CD4-positive, alpha-beta T cell treated with Interleukin-10 for 1 hour (primary cell): ENCODE results near the gene OSGIN1.
"Not testable (repeated sequence)": the region's sequence is repeated elsewhere in the genome, so short reads cannot be mapped to it uniquely, and the experiment has no call there.

Source experiments
- DNase-seq: peaks from one replicate; pipeline ENCODE4 v3.0.0-alpha.2; 2020

The OSGIN1 gene

DNA sequence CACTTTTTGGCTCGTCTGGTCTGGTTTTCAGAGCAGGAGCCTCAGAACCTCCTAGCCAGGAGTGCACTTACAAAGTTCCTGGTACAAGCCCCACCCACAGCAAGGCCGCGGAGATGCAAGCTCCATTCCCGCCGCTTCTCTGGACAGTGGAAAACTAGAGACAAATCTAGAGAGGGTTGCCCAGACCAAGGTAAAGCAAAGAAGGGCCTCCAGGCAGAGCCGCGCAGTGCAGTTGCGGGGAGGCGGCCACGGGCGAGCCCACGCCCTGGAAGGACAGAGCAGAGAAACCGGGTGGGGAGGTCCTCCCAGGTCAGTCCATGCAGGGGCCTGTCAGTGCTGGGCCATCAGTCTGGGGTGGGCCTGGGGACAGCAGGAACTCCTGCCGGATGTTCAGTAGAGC, 11.0 kb upstream of the OSGIN1 start:
- no peak for DNase-seq

DNA sequence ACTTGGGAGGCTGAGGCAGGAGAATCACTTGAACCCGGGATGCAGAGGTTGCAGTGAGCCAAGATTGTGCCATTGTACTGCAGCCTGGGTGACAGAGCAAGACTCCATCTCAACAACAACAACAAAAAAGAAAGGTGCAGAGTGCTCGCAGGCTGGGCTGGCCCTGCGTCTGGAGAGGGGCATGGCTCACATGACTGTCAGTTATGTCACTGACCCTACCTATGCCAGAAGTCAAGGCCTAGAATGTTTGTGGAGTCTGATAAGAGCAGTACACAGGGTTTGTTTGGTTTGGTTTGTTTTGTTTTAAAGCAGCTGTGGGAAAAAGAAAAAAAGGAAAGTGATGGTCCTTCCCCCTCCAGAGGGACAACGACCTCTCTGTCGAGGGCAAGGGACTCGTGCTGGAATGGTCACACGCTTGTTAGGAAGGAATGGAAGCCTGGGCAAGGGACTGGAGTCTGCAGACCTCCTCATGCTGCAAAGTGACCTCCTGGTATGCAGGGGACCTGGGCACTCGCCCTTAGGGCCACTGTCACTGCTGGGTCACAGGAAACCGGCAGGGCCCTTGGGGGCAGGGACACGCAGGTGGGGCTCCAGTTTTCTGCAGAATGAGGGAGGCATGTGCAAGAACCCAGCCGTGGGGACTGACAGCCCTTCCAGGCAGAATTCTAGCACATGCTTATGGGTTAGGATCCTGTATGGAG, 10.1 kb upstream of the OSGIN1 start:
- DNase-seq, result no peak

DNA sequence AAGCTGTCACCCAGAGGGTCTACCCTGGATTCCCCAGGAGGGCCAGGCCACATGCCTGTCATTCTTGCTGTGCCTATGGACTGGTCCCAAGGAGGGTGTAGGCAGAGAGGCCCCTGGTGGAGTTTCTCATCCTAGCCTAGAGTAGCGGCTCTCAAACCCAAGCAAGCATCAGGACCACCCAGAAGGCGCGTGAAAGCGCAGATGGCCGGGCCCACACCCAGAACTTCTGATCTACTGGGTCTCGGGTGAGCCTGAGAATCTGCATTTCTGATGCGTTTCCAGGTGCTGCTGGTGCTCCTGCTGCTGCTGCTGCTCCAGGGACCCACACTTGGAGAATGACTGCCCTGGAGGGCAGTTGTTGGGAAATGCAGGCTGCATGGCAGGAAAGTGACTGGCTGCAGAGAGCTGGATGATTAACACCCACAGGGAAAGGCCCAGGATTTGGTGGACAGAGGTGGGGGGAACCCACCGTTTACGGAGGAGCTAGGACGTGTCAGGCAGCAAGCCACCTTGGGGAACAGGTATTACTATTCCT, 9.5 kb upstream of the OSGIN1 start:
- no peak for DNase-seq

DNA sequence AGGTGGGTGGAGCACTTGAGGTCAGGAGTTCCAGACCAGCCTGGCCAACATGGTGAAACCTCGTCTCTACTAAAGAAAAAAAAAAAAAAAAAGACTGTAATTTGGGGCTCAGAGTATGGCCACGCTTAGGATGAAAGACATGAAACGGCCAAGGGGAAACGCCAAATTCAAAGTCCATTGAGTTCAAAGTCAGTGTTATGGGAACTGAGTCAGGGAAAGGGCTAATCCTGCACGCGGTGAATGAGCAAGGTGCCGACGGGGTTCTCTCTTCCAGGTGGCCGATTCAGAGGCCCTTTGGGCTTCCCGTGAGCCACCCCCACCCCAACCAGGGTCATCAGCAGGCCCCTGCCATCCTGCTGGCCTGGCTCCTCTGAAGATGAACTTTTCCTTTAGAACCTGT, 7.5 kb upstream of the OSGIN1 start:
- DNase-seq, result no peak

DNA sequence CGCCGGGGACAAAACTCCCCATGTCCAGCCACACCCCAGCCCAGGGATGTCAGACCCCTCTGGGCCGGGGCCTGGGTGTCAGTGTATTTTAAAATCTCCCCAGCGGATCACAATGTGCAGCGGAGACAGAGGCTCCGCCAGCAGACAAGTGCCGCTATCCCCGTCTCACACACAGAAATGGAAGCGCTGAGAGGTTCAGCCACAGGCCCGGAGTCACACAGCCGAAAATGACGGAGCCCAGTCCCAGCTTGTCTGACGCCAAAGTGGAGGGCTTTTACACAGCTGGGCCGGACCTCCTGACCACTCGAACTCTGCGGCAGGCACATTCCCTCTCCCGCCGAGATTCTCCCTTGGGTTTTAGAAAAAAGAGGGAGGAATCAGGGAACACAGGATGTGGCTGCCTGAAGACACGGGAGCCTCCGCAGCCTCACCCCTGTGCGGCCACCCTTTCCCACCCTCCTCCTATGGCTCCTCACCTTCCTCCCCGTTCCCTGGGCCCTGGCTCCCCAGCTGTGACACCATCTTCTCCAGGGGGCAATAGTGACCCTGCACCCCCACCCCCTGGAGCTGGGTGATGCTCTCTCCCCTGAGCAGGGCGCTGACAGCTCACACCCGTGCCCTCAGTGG, 6.8 kb upstream of the OSGIN1 start:
- no peak for DNase-seq

DNA sequence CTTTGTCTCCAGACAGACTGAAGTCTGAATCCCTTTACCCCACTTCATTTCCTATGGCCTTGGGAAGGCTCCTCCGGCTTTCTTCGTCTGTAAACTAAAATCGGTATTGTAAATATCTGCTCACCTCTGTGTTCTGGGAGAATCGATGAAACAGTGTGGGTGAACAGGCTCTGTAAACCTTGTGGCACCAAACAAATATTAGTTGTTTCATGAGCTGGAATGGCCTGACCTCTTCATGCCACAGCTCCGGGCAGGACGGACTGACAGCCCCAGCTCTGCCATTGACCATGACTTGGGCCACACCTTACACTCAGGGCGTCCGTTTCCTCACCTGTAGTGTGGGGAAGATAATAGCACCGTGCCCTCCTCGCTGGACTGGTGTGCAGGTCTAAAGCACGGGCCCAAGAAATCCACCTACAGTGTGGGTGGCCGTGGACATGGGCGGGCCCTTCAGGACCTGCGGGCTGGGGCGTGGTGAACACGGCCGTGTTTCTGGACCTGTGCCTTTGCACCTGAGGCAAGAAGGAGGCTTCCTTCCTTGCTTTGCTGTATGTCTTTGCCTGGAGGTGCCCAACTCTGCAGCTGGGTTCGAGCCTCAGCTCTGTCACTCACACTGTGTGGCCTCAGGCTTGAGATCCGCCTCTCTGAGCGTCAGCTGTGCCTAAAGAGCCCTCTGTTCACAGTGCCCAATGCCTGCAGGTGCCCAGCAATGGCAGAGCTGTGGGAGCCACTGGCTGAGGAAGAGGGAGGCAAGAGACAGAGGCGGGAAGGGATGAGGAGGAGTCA, 6.1 kb upstream of the OSGIN1 start:
- no peak for DNase-seq

DNA sequence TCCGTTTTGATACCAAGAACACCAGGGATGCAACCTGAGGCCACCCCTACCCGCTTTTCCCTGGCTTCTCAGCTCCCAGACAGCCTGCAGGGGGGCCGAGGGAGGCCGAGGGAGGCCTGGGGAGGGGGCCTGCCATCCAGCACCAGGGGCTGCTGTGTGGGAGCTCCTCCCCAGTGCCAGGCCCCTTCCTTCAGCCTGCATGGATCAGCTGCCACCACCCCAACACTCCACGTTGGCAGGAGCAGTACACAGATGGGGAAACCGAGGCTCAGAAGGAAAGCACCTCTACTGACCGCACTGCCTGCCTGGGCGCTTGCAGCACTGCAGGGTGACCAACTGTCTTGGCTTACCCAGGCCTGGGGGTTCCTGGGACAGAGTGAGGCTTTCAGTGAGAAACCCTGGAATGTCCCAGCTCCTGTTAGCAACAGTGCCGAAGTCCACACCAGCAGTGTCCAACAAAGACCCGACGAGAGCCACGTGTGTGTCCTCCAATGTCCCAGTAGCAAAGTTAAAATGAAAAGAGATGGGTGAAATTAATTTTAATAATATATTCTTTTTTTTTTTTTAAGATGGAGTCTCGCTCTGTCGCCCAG, 5.3 kb upstream of the OSGIN1 start:
- DNase-seq, result no peak

DNA sequence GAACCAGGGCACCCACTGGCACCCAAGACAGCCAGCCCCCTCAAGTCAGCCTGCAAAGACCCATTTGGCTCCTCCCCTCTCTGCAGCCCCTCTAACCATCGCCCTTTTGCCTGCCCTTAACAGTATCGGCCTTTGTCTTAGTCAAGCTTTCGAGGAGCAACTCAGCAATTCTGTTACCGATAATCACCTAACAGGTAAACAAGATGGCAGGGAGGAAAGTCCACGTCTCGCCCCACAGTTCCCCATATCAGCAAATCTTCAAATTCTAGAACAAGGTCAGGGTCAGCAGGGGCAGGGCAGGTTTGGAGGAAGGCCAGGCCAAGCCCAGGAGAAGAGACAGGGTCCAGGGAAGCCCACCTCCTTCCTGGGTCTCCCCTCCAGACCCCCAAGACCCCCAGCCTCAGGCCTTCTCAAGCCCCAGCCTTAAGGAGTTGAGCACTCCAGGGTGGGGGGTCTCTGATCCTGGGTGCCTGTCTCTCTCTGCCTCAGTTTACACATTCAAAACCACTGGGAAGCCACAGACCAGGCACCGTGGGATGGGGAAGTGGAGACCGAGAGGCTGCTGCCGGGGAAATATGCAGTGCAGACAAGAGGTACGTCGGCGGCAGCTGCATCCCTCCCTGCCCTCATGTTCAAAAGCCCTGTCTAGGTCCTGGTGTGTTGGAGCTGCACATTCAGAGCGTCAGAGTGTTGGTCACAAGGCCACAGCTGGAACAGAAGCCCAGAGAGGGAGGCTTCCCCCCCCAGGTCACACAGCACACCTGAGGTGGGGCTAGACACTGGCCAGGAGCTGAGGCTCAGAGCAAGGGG, 3.9 kb upstream of the OSGIN1 start:
- DNase-seq, result no peak

DNA sequence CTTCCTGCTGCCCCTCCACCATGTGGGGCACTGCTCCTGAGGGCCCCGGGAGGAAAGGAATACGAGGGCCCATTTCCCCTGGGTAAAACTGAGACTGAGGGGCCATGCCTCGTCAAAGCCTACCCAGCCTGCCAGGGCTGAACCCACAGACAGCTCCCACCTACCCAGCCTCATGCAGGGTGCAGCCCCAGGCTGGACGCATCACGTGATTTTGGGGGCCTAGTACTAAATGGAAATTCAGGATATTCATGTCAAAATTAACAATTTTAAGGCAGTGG, 3.4 kb upstream of the OSGIN1 start:
- no peak for DNase-seq

DNA sequence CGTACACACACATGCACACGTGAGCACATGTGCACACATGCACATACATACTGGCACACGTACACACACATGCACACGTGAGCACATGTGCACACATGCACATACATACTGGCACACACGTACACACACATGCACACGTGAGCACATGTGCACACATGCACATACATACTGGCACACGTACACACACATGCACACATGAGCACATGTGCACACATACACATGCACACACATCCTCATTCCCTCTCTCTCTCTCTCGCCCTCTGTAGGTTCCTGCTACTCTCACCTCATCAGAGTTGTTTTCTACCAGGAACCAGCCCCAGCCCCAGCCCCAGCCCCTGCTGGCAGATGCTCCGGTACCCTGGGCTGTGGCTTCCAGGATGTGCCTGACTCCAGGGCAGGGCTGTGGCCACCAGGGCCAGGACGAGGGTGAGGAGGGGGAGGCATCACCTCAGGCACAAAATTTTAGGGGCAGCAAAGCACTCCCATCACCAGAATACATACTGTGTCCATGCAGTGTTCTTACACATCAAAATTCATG, 2.1 kb upstream of the OSGIN1 start:
- not testable (repeated sequence) for DNase-seq

DNA sequence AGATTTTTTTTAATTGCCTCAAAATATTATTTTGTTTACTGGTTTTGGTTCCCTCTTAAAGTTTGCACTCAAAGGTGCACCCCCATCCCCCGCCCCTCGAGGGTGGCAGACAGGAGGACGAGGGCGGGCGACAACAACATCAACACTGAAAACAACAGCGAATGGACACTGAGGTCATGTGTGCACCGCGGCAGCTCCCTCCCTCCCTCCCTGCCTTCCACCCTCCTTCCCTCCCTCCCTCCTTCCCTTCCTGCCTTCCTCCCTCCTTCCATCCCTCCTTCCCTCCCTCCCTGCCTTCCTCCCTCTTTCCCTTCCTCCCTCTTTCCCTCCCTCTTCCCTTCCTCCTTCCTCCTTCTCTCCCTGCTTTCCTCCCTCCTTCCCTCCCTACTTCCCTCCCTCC, 1.5 kb upstream of the OSGIN1 start:
- no peak for DNase-seq

DNA sequence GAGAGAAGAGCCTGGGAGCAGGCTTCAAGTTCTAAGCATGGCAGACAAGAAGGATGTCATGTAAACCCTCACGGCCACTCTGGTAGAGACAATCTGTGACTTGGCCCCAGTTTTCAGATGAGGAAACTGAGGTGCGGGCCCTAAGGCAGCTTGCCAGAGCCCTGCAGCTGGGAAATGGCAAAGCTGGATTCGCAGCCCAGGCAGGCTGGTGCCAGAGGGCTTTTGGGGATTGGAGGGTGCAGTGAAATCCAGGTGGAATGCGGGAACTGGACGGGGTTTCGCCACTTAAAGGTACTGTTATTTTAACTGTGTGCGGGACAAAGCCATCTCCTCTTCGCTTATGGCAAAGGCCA, 477 bp upstream of the OSGIN1 start:
- DNase-seq, result no peak

DNA sequence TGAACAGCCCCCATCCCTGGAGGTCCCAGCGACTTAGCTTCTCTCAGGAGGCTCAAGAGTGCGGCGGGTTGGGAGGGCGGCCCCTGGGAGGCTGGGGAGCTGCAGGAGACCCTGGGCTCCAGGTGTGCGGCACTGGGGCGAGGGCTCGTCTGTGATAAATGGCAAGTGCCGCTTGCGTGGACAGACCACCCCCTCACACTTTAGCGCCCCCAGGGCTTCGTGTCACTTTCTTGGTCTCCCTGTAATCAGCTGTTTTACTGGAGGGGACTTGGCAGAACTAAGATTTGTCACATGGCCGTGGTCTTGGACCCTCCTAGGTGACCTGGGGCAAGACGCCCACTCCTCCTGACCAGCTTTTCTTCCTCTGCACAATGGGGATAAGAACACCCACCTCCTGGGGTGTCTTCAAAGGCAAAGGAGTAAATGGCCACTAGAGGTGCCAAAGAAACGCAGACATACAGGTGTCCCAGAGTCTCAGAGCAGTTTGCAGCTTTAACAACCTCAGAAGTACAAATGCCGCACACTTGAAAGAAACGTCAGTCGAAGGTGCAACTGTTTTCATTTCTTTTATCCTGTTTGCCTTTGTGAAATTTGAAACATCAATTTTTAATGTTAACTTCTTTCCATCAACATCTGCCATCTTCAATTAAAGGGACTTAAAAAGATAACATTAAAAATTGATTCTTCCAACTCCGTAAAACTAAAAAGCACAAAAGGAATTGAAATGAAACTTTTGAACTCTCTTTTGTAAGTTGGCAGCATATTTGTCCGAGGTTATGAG, 946 bp downstream of the OSGIN1 start:
- DNase-seq, result no peak

DNA sequence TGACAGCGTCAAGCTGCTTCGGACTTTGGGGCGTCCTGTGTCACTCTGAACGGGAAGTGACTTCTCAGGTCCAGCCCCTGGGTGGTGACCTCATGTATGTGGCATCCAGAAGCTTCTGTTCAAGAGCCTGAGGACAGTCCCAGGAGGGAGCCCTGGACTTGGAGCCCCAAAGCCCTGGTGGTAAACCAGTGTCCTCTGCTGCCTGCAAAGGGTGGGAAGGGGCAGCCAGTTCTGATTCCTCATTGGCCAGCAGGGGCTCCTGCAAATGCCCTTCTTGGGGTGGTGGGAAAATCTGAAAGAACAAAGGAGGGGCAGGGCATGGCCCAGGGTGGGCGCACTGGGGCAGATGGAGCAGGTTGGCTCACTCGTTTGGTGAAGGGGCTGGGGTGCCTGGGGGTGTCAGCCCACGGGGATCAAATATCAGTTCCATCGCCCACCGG, 1.6 kb downstream of the OSGIN1 start:
- no peak for DNase-seq

DNA sequence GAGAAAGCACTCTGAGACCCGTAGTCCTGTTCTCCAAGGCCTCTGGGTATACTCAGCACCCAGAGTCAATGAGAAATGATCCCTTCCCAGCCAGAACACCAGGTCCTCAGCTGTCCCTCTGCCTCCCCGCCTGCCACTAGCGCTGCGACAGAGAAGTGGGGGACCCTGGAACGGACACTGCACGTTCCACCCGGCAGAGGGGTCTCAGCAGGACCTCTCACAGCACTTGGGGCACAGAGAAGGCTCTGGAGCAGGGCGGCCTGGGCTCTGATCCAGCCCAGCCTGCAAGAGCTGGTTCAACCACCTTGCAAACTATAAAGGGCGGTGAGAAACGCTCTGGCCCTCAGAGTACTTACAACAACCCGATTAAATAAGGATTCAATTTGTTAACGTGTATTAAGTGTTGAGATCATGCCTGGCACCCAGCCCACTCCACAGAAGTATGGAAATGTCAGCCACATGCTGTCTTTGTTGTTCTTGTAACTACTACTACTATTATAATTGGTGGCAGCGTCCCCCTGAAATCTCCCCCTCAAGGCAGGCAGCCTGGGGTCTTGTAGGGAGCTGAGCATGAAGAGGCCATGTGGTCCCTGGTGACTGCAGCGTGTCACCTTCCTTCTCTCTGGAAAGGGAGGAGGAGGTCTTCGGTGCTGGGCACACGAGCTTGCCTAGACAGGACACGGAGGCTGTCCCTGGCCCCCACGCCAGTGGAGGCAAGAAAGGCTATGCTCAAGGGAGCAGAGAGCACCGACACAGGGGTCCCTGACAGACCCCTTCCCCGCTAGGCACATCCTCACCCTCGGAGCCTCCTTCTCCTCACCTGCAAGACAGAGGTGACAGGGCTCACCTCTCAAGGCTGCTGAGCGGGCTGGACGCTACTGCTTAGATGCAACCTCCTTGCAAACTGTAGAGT, 2.4 kb downstream of the OSGIN1 start:
- DNase-seq, result no peak

DNA sequence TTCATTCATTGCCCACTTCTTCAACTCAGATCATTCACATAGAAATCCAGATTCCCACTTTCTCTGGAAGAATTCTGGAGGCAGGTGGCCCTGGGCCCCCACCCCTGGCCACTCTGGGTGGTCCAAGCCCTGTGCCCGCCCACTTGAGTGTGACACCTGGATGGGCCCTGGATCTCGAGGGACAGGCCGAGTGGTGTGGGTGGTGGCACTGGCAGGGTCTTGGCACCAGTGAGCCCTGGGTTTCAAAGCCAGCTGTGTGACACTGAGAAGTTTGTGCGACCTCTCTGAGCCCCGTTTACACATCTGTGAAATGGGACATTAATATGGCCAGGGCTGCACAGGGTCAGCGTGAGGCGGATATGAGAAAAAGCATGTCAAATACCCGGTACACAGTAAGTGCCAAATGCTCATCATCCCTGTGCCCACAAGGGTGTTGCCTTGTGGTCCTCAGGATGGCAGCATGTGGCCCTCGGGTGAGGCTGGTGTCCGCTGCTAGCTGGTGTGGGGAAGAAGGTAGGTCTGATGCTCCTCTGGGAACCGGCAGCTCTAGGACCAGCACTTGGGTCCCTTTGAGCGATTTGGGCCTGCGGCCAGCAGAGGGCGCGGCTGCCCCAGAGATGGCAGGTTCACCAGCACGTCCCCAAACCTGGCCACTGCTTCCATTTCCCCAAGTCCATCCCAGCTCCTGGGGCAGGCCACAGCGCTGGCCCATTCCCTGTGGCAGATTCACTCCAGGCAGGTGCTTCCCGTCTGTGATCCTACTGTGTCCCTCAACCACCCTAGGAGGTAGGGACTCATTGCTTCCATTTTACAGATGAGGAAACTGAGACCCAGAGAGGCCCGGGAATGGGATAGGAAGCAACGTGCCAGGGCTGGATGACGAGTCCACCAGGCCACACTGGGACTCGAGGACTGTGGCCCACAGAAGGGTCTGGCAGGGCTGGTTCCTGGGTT, 3.6 kb downstream of the OSGIN1 start:
- peak; percentile 66 for DNase-seq

DNA sequence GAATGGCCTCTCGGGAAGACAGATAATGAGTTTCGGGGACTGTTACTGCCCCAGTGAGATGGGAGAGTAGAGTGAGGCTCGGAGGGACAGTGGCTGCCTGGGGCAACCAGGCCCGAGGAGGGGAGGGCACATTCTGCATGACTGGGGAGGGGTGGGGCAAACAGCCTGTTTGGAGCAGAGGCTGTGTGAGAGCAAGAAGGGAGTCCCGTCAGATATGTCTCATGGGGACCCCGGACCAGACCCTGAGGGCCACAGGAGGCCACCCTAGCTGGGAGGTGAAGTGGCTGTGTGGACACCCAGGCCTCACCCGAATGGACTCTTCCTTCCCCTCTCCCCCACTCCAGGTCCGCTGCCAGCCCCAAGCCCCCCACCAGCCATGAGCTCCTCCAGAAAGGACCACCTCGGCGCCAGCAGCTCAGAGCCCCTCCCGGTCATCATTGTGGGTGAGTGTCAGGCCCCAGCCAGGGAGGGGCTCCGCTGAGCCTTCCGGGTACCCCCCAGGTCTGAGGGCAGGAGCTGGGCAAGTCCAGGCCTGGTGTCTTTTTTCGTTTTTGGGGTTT, 4.3 kb downstream of the OSGIN1 start:
- DNase-seq, result no peak

DNA sequence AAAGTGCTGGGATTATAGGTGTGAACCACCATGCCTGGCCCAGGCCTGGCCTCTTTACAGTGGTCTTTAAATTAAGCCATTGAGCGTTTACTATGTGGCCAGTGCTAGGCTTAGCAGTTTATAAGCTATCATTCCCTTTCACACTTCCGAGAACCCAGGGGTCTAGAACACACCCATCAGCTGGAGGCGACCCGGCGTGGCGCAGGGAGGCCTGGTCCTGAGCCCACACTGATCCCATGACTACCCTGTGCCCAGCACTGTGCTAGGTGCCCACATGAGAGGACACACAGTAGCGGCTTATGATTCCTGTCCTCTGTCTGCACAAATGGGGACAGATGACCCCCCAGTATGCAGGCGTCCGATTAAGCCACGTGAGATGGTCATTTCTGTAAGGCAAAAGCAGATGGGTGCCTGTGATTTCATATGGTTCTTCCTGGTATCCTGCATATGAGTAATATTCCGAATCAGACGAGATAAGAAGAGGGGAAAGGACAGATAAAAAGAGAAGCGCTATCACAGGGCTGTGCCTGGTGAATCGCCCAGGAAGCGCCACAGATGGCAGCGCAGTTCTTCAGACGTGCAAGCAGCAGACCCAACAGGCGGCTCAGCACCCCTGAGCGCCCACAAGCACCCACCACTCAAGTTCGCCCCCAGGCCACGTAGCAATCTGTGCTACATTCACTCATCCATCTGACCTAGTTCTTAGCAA, 5.3 kb downstream of the OSGIN1 start:
- DNase-seq, result no peak
